ENCODE data around the gene IL22RA2. TPM values are rescaled to one million over a fixed set of nuclear protein-coding genes. Genes with fewer than 3 reads are reported as not detected.

The IL22RA2 gene
- total RNA-seq, 4 donors from 2014 or later, result 0.08 to 0.30 (median 0.22) TPM; not detected in 1

- intact Hi-C loops (cut with DNase I; ENCODE audit: low total_unique reads), result no loop called here
- 57 to 61% methylated on average over 6 of the region's 6 CpGs for WGBS, 2 donors
- TF ChIP-seq POLR2A (IDR thresholded peaks at IDR 0.05) (no peak), CTCF (IDR thresholded peaks at IDR 0.05) (no peak)
- no peak for DNase-seq (ENCODE audit: low spot score in 2 of 2)
- no peak overlapping the region for H3K4me3 ChIP-seq (ENCODE audit: low read depth, poor library complexity, severe bottlenecking)
Measured at GRCh38 chr6:137202078-137202477, 28.6 kb upstream of the IL22RA2 start.

GRCh38 chr6:137201006-137201405, 27.6 kb upstream of the IL22RA2 start:
- intact Hi-C loops (cut with DNase I; ENCODE audit: low total_unique reads), result no loop called here
- H3K4me3 ChIP-seq (ENCODE audit: low read depth, poor library complexity, severe bottlenecking), result no peak overlapping the region
- WGBS, 2 donors, result 96 to 98% methylated on average over 1 of the region's 1 CpG
- TF ChIP-seq POLR2A (IDR thresholded peaks at IDR 0.05) (no peak), CTCF (IDR thresholded peaks at IDR 0.05) (no peak)
- no peak for DNase-seq (ENCODE audit: low spot score in 2 of 2)

GRCh38 chr6:137200288-137200687, 26.8 kb upstream of the IL22RA2 start:
- intact Hi-C loops (cut with DNase I; ENCODE audit: low total_unique reads), result no loop called here
- 84 to 85% methylated on average over 4 of the region's 4 CpGs for WGBS, 2 donors

GRCh38 chr6:137197684-137198645, 24.5 kb upstream of the IL22RA2 start:
- no peak for DNase-seq (ENCODE audit: low spot score in 2 of 2)
- intact Hi-C loops (cut with DNase I; ENCODE audit: low total_unique reads), result no loop called here
- no peak overlapping the region for H3K4me3 ChIP-seq (ENCODE audit: low read depth, poor library complexity, severe bottlenecking)
- TF ChIP-seq POLR2A (IDR thresholded peaks at IDR 0.05), result no peak
- TF ChIP-seq CTCF (IDR thresholded peaks at IDR 0.05), result no peak
- 90 to 94% methylated on average over 11 of the region's 11 CpGs for WGBS, 2 donors

More at GRCh38 chr6:137200288-137200687, 26.8 kb upstream of the IL22RA2 start:
- H3K4me3 ChIP-seq (ENCODE audit: low read depth, poor library complexity, severe bottlenecking), result no peak overlapping the region
- no peak for TF ChIP-seq POLR2A (IDR thresholded peaks at IDR 0.05)
- no peak for TF ChIP-seq CTCF (IDR thresholded peaks at IDR 0.05)
- DNase-seq (ENCODE audit: low spot score in 2 of 2), result no peak

GRCh38 chr6:137193256-137194070, 20.0 kb upstream of the IL22RA2 start:
- TF ChIP-seq CTCF (IDR thresholded peaks at IDR 0.05) (no peak), POLR2A (IDR thresholded peaks at IDR 0.05) (no peak)
- no peak overlapping the region for H3K4me3 ChIP-seq (ENCODE audit: low read depth, poor library complexity, severe bottlenecking)
- intact Hi-C loops (cut with DNase I; ENCODE audit: low total_unique reads), result no loop called here
- 67 to 75% methylated on average over 5 of the region's 5 CpGs for WGBS, 2 donors
- no peak for DNase-seq (ENCODE audit: low spot score in 2 of 2)
